Ammon's horn (tissue), 1 donor: ENCODE results near the gene TMEM82.

Experiments
- DNase-seq: peaks from one replicate; pipeline ENCODE4 v3.0.0-alpha.2; 2016; ENCODE audit warnings: low spot score

Gene TMEM82

GRCh38 chr1:15756143-15757015, 14.1 kb downstream of the TMEM82 start:
- DNase-seq = no peak

- no peak for DNase-seq
These were observed 14.8 kb downstream of the TMEM82 start for GRCh38 chr1:15757016-15757543.

- DNase-seq = no peak
These were observed 15.5 kb downstream of the TMEM82 start for GRCh38 chr1:15757575-15758342.

- DNase-seq = no peak
These were observed 16.1 kb downstream of the TMEM82 start, which contains the start of gene FBLIM1 for GRCh38 chr1:15758343-15758931. TSS of gene FBLIM1 (plus strand) at chr1:15758795. CDS start at chr1:15764984, 6,189 bp downstream.

- no peak for DNase-seq
These were observed 16.8 kb downstream of the TMEM82 start for GRCh38 chr1:15758953-15759661.

GRCh38 chr1:15760520-15761211, 18.4 kb downstream of the TMEM82 start:
- no peak for DNase-seq

GRCh38 chr1:15761366-15762128, 19.2 kb downstream of the TMEM82 start:
- DNase-seq = no peak

GRCh38 chr1:15762546-15762945, 20.2 kb downstream of the TMEM82 start:
- DNase-seq = no peak

GRCh38 chr1:15764269-15764764, 22.0 kb downstream of the TMEM82 start:
- DNase-seq = no peak

GRCh38 chr1:15764890-15765289, 22.6 kb downstream of the TMEM82 start:
- no peak for DNase-seq

- no peak for DNase-seq
These were observed 23.3 kb downstream of the TMEM82 start for GRCh38 chr1:15765495-15766194.

- DNase-seq = no peak
These were observed 25.6 kb downstream of the TMEM82 start for GRCh38 chr1:15767941-15768340.

GRCh38 chr1:15768388-15768787, 26.1 kb downstream of the TMEM82 start:
- no peak for DNase-seq

GRCh38 chr1:15770313-15770962, 28.1 kb downstream of the TMEM82 start:
- DNase-seq = no peak

GRCh38 chr1:15771836-15772515, 29.7 kb downstream of the TMEM82 start:
- DNase-seq = no peak

GRCh38 chr1:15775706-15776105, 33.4 kb downstream of the TMEM82 start:
- no peak for DNase-seq

GRCh38 chr1:15777909-15778707, 35.8 kb downstream of the TMEM82 start:
- no peak for DNase-seq

GRCh38 chr1:15785683-15786082, 43.4 kb downstream of the TMEM82 start:
- no peak for DNase-seq
